ENCODE results near the gene RYR3.
"Not testable (repeated sequence)": the region's sequence is repeated elsewhere in the genome, so short reads cannot be mapped to it uniquely, and the experiment has no call there.

The RYR3 gene

GRCh38 chr15:33586786-33587697 is 276.3 kb downstream of the RYR3 start:
- DNase-seq (ENCODE audit: low spot score): no peak

- DNase-seq (ENCODE audit: low spot score): peak; percentile 10
Measured at GRCh38 chr15:33587773-33588172, 277.0 kb downstream of the RYR3 start.

- DNase-seq (ENCODE audit: low spot score): no peak
Measured at GRCh38 chr15:33592864-33593263, 282.1 kb downstream of the RYR3 start.

- not testable (repeated sequence) for DNase-seq (ENCODE audit: low spot score)
Measured at GRCh38 chr15:33598382-33598781, 287.6 kb downstream of the RYR3 start.

- no peak for DNase-seq (ENCODE audit: low spot score)
Measured at GRCh38 chr15:33600212-33600611, 289.4 kb downstream of the RYR3 start.

GRCh38 chr15:33601461-33601860 is 290.7 kb downstream of the RYR3 start:
- no peak for DNase-seq (ENCODE audit: low spot score)

- no peak for DNase-seq (ENCODE audit: low spot score)
Measured at GRCh38 chr15:33608714-33609113, 297.9 kb downstream of the RYR3 start.

GRCh38 chr15:33612721-33613304 is 302.0 kb downstream of the RYR3 start:
- DNase-seq (ENCODE audit: low spot score): no peak

- DNase-seq (ENCODE audit: low spot score): no peak
Measured at GRCh38 chr15:33616475-33616874, 305.7 kb downstream of the RYR3 start.

- no peak for DNase-seq (ENCODE audit: low spot score)
Measured at GRCh38 chr15:33618350-33618749, 307.6 kb downstream of the RYR3 start.

- DNase-seq (ENCODE audit: low spot score): no peak
Measured at GRCh38 chr15:33621141-33621540, 310.4 kb downstream of the RYR3 start.

- no peak for DNase-seq (ENCODE audit: low spot score)
Measured at GRCh38 chr15:33623010-33623409, 312.2 kb downstream of the RYR3 start.

GRCh38 chr15:33624439-33624838 is 313.7 kb downstream of the RYR3 start:
- no peak for DNase-seq (ENCODE audit: low spot score)

GRCh38 chr15:33629647-33630046 is 318.9 kb downstream of the RYR3 start:
- no peak for DNase-seq (ENCODE audit: low spot score)

- no peak for DNase-seq (ENCODE audit: low spot score)
Measured at GRCh38 chr15:33636234-33636633, 325.5 kb downstream of the RYR3 start.

- DNase-seq (ENCODE audit: low spot score): no peak
Measured at GRCh38 chr15:33636958-33637357, 326.2 kb downstream of the RYR3 start.

- no peak for DNase-seq (ENCODE audit: low spot score)
Measured at GRCh38 chr15:33638453-33638852, 327.7 kb downstream of the RYR3 start.

- no peak for DNase-seq (ENCODE audit: low spot score)
Measured at GRCh38 chr15:33639051-33639450, 328.3 kb downstream of the RYR3 start.

- no peak for DNase-seq (ENCODE audit: low spot score)
Measured at GRCh38 chr15:33639456-33639855, 328.7 kb downstream of the RYR3 start.

GRCh38 chr15:33639978-33640377 is 329.2 kb downstream of the RYR3 start:
- DNase-seq (ENCODE audit: low spot score): no peak

- no peak for DNase-seq (ENCODE audit: low spot score)
Measured at GRCh38 chr15:33641069-33641468, 330.3 kb downstream of the RYR3 start.

GRCh38 chr15:33644304-33644703 is 333.5 kb downstream of the RYR3 start:
- no peak for DNase-seq (ENCODE audit: low spot score)

GRCh38 chr15:33646744-33647143 is 336.0 kb downstream of the RYR3 start:
- DNase-seq (ENCODE audit: low spot score): no peak
